HG03442 (cell line): Measurements from ENCODE around the gene LRGUK.

ENCODE experiments used
- ATAC-seq: cut with Tn5 transposase; IDR thresholded peaks from one replicate; pipeline ENCODE4 v1.9.1; 2021; ENCODE audit warnings: mild to moderate bottlenecking, moderate library complexity; ENCODE audit not compliant: unreplicated experiment

The LRGUK gene

DNA sequence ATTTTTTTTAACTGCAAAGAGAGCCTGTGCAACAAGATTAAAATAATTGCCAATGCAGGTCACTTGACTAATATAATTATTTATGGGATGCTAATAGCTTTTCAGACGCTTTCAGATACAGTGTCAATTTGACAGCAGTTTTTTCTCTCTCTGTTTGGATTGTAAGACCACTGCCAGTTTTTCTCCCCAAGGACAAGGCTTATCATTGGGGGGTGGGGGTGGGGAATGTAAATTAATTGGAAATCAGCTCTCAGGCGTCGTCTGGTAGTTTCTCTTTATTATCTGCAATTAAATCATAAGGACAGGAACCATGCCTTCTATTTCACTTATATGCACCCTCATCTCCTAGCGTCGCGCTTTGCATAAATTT lies 559 bp upstream of the LRGUK start:
- no peak for ATAC-seq

DNA sequence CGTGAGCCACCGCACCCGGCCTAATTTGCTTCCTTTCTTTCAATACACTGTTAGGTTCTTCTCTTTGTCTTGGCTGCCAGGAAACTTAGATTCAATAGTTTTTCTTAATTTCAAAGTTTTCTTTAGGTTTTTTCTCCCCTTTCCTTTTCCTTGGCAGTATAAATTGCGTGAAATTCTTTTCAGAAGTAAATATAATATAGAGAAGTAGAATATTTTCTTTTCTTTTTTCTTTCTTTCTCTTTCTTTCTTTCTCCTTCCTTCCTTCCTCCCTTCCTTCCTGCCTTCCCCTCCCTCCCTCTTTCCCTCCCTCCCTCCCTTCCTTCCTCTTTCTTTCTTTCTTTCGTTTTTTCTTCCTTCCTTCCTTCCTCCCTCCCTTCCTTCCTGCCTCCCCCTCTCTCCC lies 1.7 kb downstream of the LRGUK start:
- ATAC-seq = no peak

DNA sequence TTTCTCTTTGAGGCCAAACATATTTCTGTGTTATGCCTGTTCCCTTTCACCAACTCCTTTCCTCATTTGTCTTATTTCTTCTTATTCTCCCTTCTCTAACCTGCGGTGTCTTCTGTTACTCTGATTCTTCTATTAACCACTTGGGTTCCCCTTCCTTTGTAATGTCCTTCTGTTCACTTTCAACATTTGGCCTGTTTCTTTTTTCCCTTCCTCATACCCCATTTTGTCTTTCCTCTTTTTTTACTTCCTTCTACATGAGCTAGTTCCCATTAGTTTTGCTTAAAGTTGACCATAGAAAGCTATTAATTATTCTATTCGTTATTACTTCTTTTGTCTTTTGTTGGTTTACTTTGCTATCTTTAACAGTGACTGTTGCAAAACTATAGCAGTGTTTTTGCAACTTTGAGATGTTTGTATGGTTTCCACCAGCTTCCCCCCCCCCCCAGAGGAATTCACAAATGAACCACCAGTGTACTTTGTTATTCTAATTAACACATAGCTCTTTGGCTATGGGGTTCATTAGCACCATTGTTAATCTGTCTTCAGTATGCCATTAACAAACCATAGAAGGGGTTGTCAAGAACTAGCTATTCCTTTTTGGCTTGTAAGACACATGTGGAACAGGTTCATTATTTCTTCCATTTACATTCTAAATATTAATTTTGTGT lies 2.9 kb downstream of the LRGUK start:
- no peak for ATAC-seq

- no peak for ATAC-seq
These were observed 6.9 kb downstream of the LRGUK start for GRCh38 chr7:134134004-134134403.

GRCh38 chr7:134140889-134141867 lies 14.0 kb downstream of the LRGUK start:
- peak; percentile 79 for ATAC-seq

DNA sequence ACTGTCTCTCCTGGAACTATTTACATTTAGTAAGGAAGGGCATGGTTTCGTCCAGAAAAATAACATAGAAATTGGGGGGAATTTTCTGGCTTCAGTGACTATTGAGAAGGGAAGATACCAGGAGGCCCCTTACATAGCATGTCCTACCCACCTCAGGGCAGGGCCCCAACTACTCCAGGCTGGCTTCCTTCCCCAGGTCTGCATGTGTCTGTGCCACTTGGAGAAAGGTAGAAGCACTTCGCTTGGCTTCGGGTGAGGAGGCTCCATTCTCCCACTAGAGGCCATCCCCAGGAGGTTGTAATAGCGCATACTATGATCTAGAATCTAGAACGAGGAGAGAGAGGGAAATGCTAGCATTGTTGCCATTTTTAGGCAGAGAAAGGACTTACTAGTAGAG lies 14.7 kb downstream of the LRGUK start:
- ATAC-seq = no peak

- no peak for ATAC-seq
These were observed 26.5 kb downstream of the LRGUK start for GRCh38 chr7:134153493-134154136.

GRCh38 chr7:134154581-134155130 lies 27.5 kb downstream of the LRGUK start:
- no peak for ATAC-seq

DNA sequence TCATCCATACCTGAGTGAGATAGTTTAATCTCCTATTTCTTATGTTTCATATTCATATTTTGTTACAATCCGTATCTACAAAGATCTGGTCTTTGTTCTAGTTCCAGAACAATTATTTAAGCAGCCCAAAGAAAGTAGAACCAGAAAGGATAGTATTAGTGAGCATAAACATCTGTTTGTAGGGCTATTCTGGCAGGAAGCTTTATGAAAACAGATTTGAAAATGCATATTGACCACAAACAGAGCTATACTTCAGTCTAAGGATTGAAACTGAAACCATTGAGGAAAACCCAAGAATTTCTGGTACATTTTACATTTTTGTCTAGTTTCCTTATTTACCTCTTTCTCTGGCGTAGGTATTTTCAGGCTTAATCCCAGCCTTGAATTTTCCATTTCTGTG lies 28.1 kb downstream of the LRGUK start:
- ATAC-seq = no peak

DNA sequence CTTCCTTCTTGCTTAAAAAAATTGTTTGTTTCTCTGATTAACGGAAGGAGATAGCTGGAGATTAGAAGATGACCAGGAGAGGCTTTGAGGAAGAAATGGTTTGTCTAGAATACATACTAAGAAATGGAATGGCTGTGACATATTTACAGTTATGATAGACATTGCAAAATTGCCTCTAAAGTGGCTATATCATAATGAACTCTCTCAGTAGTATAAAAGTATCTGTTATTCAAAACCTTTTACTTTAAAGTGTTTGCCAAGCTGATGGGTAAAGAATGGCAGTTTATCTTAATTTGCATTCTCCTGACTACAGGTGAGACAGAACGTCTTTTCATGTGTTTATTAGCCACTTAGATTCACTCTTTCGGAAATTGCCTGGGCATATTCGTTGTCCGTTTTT lies 28.7 kb downstream of the LRGUK start:
- no peak for ATAC-seq

DNA sequence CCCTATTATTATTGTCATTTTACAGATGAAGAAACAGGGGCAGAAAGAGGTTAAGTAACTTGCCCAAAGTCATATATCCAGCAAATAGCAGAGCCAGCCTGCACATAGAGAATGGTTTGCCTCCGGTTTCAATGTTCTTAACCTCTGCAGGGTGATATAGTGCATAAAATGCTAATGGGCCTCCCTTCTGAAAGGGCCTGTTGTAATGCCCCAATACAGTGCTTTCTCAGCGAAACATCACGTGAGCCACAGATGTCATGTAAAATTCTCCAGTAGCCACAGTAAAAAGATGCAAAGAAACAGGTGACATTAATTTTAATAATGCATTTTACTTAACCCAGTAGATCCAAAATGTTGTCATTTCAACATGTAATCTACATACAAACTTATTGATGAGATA lies 38.1 kb downstream of the LRGUK start:
- no peak for ATAC-seq

DNA sequence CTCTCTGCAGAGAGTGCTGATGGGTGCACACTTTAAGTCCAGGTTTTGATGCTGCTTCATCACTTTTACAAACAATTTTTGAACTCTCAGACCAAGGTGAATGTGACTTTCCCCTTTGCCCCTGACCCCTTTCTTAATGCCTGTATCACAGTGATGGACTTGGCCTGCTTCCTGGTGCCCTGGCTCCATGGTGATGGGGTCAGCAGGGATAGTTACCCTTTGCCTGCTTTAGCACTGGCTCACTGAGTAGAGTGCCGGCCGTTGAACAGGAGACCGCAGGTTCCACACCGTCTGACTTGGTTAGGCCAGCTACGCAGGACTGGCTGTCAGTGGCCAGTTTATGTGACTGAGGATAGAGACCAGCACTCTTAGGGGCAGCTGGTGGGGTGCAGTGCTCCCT lies 40.1 kb downstream of the LRGUK start:
- ATAC-seq = no peak

- ATAC-seq = no peak
These were observed 40.7 kb downstream of the LRGUK start for GRCh38 chr7:134167841-134168240.

- peak; percentile 100 for ATAC-seq
These were observed 47.7 kb downstream of the LRGUK start for GRCh38 chr7:134174795-134175261.

DNA sequence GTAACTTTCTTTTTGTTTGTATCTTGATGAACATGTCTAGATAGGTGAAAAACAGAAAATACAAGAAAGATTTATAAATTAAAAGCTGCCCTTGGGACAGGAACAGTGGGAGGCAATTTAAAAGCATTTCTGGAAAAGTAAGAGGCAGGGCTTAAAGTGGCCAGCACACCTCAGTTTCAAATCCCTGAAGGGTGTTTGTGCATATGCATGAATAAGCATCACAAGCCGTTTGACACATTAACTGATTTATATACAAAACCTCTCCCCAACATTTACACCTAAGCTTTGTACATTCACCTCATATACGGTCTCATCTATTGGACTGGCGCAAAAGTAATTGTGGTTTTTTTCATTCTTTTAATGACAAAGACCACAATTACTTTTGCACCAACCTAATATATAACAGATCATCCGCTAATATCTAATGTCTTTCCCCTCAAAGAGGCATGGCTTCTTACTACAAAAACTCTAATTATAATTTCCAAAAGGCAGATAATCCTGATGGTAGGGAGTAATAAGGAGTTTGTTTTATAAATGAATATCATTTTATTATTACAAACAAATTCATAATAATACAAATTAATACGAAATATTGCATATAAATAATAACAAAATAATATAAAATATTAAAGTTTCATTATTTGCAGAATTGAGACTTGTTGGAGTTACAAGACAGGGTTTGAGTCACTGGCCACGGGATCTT lies 48.3 kb downstream of the LRGUK start:
- no peak for ATAC-seq

GRCh38 chr7:134176037-134176350 lies 48.9 kb downstream of the LRGUK start:
- no peak for ATAC-seq

GRCh38 chr7:134179036-134180011 lies 52.2 kb downstream of the LRGUK start:
- ATAC-seq = no peak

GRCh38 chr7:134180376-134180775 lies 53.2 kb downstream of the LRGUK start:
- ATAC-seq = no peak

- ATAC-seq = no peak
These were observed 54.9 kb downstream of the LRGUK start for GRCh38 chr7:134182078-134182477.

DNA sequence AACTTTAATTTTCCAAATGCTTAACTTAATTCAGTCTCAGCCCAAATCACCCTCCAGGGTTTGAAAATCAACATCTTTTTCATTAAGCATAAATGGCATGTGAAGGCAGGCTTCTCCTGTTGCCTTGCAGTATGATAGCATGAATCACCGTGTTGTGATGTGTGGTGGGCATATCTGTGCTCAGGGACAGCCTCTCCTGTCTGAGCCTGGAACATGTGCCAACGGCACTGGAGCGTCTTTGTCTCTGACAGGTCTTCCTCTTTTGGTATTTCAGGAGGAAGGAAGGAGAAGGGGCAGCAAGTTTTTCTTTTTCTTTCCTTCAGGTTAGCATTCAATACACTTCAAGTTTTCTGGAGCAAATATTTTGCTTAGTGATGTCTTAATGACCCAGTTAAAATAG lies 57.6 kb downstream of the LRGUK start:
- no peak for ATAC-seq
